Measurements from ENCODE around the gene UQCRQ.
A peak's percentile ranks its signal among the peaks of the same experiment; 100 is the strongest.

Gene UQCRQ

DNA sequence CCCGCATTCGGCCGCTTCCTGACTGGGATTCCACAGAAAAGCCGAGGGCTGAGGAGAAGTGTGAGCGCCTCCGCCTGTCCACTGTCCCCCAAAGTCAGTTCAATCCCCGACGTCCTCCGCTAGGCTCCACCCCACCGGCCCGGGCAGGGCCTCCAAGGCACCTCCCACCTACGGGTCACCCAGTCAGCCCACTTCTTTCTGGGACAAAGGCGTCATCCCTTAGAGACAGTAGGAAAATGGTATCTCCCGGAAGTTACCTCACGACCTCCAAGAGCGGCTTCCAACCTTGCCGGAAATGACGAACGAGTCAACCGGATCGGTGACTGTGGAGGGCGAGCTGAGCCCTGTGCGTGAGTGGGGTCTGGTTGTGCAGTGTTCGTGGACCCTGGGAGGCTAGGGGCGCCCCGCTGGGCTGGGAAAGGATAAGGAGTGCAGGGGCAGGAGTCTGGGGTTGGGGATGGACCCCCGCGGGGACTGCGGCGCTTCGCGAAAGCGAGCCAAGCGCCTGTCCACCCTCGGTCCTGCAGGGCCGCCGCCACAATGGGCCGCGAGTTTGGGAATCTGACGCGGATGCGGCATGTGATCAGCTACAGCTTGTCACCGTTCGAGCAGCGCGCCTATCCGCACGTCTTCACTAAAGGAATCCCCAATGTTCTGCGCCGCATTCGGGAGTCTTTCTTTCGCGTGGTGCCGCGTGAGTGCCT, at the start of gene UQCRQ, which contains the start of gene GDF9:
Gene UQCRQ, plus strand, starts transcription at position 301 of the 704 bp plus-strand sequence. Its CDS starts 240 bp downstream, at position 541.
Gene GDF9, minus strand, starts transcription at position 128 of the 704 bp plus-strand sequence. CDS start 1,936 bp downstream, outside the sequence.
- DNase-seq: peak; percentile 94 to 97

- DNase-seq: no peak
Measured at GRCh38 chr5:132817011-132817410, 49.4 kb upstream of the UQCRQ start.

GRCh38 chr5:132819468-132819867, 47.0 kb upstream of the UQCRQ start:
- no peak for DNase-seq

DNA sequence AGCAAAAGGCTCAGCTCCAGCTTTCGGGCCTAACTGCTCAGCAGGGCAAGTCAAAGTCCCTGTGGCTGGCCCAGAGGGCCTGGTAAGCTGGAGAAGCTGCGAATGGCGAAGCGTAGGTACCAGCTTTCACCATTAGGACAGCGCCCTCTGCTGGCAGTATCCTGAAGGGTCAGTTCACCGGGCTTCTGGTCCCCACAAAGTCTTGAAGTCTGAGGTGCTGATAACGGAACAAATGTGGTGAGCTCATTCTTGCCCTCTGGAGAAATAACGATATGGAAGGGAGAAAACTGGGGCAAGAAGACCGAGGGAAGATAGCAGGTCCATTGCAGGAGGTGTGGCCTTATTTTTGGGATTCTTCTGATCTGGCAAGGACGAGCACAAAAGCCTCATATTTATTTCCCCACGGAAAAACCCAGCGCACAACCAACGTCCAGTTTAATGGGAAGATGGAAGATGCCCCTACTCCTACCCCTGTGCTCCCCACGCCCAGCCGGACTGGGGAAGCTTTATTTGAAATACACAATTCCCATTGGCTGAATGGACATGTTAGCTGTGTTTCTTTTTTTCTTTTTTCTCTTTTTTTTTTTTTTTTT, 46.2 kb upstream of the UQCRQ start:
- peak; percentile 69 to 91 for DNase-seq

- DNase-seq: no peak
Measured at GRCh38 chr5:132821350-132821749, 45.1 kb upstream of the UQCRQ start.

DNA sequence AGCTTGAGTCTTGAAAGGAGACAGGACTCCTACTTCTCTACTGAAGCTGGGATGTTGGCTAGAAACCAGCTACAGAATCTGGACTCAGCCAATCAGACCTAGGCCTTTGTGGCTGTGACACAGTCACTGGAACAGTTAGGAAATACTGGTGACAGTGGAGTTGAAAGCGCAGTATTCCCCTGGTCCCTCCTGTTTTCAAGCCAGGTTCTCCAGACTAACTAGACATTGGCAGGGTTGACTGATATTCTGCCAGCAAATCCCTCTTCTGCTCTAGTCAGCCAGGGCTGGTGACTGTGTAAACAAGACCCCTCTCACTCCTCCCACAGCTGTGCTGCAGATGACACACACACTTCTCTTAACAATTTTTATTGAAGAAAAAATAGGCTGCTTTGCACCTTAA, 44.7 kb upstream of the UQCRQ start:
- no peak for DNase-seq

DNA sequence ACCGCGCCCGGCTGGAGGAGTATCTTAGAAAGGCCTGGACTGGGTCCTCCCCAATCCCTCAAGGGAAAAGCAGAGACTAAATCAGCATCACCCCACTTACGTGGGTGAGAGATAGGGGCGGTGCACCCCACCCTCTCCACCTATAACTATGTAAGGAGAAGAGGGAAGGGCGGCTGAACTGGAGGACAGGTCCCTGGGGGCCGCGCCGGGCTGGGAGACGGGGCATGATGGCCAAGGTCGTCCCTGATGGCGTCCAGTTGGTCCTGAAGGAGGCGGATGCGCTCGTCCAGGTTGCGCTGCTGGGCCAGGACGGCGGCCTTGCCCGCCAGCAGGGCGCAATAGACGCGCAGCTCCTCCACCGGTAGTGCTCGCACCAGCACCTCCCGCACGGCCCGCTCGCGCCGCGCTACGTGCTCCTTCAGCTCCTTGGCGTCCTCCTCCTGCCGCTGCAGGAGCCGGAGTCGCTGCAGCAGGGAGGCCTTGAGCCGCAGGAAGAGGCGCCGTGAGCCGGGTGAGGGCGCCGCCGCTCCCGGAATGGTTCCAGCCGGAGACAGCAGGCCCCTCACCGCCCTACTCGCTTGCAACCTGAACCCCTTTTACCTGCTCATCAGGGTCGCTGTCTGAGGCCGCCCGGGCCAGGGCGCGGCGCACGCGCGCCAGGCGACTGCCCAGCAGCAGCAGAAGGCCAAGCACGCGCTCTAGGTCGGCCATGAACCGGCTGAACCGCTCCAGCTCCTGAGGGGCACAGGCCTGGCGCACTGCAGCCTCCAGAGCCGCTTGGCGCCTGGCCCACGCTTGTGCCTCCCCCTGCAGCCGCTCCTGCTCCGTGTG, 43.6 kb upstream of the UQCRQ start:
- peak in 1 of 2 experiments; percentile 44 for DNase-seq

DNA sequence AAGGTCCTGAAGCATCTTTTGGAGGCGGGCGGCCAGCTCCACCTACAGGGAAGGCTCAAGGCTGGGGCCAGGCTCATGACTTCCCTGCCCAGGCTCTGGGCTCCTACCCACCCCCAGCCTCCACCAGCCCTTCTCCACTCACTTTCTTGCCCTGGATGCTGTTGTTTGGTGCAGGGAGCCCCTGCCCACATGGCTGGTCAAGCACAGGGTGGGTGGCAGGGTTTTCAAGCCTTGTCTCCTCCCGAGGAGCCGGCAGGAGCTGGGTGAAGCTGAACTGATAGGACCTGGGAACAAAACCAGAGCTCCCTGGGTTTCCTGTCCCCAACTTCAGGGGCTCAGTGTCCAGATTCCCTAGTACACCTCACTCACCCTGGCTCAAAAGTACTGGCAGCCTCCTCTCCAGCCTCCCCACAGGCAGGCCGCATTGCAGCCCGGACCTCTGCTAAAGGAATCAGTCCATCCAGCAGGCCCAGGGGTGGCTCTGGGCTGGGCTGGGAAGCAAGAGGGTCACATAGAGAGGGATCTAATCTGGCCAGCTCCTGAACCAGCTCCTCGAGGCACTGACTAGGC, 42.9 kb upstream of the UQCRQ start:
- DNase-seq: peak in 1 of 2 experiments; percentile 13

GRCh38 chr5:132824426-132824825, 42.0 kb upstream of the UQCRQ start:
- DNase-seq: no peak

- no peak for DNase-seq
Measured at GRCh38 chr5:132825033-132825833, 41.2 kb upstream of the UQCRQ start.

- no peak for DNase-seq
Measured at GRCh38 chr5:132825834-132826391, 40.5 kb upstream of the UQCRQ start.

GRCh38 chr5:132826424-132827082, 39.9 kb upstream of the UQCRQ start:
- no peak for DNase-seq

DNA sequence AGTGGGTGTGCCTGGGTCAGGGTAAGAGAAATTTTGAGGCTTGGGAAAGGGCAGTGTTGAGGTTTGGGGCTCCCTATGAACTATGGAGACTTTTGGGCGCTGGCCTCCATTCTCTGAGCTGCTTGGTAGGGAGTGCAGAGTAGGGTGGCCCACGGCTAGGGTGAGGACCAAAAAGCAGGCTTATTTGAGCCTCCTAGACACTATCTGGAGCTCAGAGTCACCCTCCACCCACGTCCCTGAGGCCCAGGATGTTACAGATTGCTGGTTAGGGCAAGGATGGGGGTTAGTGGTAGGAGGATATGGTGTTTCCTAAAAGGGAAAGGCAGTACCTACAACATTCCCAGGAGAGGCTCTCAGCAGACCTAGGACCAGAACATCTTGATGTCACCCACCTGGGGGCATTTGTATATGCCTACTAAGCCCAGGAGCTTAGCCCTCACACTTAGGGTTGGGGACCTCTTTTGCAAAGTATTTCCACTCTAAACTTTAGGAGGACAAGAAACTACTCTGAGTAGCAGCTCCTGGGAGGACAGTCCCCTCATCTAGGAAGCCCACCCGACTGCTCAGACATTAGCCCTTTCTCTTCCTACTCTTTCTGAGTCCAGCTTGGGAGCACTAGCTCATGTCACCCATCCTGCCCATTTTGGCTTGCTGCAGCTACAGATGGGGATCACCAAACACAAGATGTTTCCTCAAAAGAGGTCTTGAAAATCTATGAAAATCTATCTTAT, 38.3 kb upstream of the UQCRQ start:
- DNase-seq: no peak

GRCh38 chr5:132828846-132829494, 37.5 kb upstream of the UQCRQ start:
- no peak for DNase-seq

DNA sequence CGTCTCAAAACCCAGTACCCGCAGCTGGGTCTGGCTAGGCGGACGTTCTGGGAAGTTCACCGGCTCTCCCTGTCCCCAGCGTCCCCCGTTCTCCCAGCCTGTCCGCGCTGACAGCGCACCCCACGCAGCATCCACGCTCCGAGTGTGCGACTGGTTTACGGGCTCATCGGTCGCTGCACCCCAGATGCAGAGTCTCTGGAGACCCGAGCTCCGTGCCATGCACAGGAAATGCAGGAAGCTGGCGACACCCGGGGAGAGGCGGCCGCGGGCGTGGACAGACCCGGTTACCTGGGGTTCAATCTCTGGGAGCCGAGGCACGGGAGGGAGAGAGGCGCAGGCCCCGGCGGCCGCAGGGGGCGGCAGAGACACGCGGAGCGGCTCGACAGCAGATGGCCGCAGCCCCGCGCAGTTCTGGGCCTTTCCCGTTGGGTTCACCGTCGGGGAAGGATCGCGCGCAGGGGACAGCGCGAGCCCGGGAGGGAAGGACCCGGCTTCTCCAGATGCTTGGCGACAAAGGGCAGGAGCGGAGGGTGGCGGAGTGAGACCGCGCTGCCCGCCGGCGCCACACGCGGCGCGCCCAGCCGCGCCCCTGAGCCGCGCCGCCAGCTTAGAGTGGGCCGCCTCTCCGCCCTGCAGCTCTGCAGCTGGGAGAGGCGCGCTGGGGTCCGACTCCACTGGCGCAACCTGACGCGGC, 36.6 kb upstream of the UQCRQ start:
- DNase-seq: peak; percentile 8 to 74

DNA sequence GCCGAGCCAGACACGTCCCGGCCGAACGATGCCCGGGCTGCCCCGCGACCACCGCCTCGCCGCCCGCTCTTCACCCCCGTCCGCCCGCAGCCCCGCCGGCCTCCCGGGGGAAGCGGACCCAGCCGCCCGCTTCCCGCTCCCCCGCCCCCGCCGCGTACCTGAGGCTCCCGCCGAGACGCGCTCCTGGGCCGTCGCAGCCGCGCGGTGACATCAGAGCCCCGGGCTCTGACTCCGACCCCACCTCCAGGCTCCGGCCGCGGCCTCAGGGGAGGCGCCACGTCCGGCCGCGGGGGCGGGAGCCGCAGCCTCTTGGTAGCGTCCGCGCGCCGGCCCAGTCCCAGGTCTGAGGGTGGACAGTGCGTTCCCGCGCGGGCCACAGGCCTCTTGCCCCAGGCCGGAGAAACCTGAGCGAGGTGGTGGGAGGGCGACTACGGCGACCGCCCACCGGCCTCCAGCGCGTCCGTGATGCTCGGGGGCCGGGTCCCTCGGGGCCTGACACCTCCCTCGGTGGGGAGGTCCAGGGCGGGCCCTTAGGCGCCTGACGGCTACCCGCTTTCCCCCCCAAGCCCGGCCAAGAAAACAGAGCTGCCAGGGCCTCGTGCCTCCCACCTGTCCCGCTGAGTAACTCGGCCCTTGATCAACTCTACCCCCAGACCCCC, 35.9 kb upstream of the UQCRQ start, which contains the start of gene SHROOM1:
Gene SHROOM1, minus strand, starts transcription at position 212 of the 659 bp plus-strand sequence. CDS start 4,507 bp downstream, outside the sequence.
- DNase-seq: peak in 1 of 2 experiments; percentile 56

GRCh38 chr5:132831095-132831860, 35.2 kb upstream of the UQCRQ start:
- no peak for DNase-seq

GRCh38 chr5:132832612-132833011, 33.8 kb upstream of the UQCRQ start:
- no peak for DNase-seq
